ENCODE results near the gene MAPK12.
A peak's percentile ranks its signal among the peaks of the same experiment; 100 is the strongest.
"Not testable (repeated sequence)": the region's sequence is repeated elsewhere in the genome, so short reads cannot be mapped to it uniquely, and the experiment has no call there.

MAPK12 gene

DNA sequence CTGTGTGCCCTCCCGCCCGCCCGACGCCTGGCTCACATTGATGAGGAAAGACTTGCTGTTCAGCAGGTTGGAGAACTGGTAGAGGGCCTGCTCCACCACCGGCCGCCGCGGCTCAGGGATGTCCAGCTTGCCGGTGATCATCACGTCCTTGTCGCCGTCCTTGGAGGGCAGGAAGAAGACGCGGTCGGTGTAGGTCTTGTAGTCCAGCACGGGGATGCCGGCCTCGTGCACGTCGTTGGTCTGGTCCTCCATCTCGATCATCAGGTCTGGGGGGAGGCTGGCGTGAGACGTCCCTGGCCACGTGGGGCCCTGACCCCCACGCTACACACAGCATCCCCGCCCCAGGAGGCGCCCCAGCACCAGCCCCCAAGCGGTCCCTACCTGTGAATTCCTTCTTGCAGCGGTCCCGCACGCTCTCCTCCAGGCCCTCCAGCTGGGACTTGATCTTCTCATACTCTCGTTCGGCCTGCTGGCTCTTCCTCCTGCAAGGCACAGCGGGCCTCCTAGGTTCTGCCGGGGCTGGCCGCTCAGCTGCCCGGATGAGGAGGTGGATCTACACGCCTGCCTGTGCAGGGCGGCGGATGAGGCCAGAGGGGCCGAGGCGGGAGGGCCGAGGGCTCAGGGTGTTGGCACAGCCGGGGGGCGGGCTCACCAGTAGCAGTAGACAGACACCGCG is 19.4 kb upstream of the MAPK12 start:
- no peak for DNase-seq

DNA sequence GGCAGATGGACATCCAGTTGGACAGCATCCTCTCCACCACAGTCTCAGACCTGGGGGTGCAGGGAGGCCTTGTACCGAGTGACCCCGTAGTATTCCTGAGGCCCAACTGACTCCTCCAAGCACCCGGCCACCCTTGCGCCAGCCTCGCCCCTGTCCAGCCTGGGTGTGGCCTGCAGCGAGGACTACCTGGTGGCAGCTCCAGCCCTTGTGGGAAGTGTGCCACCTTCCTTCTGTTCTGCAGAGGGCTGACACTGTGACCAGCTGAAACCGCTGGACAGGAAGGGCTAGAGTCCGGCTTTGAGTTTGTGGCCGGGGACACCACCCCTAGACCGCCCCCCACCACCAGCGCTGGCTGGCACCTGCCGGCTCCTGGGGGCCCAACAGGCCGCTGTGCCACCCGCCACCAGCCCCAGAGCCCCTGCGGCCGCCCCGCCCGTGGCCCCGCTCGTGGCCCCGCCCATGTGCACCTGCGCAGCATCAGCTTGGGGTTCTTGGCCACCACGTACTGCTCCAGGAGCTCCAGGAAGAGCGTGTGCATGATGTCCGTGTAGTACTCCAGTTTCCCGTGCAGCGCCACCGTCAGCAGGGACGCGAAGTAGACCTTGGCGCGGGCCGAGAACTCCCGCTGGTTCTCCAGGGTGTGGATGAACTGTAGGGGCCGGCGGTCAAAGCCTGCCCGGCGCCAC is 18.7 kb upstream of the MAPK12 start:
- DNase-seq: no peak

DNA sequence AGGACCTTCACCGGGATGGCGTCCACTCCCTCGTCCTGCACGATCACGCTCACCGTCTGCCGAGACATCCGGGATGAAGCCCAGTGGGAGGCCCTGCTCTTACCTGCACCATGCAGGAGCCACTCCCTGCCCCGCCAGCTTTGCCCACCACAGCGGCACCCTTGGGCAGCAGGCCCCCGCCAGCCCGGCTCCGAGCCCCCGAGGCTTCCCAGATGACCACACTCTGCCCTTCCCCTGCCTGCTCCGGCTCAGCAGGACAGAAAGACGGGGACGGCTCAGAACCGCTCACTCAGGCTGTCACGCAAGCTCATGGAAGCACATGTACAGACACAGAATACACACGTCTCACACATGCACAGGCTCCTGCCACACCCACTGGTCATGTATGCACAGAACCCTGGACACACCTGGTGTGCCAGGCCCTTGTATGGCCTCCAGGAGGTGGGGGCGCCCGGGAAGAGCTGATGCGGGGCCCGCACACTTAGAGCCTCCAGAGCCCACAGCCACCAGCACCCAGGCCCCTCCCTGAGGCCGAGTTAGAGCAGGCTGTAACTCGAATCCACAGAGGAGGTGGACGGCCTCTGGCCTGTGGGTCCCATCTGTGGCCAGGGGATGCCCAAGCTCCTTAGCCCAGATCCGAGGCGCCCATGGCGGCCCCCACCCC is 17.6 kb upstream of the MAPK12 start:
- no peak for DNase-seq

DNA sequence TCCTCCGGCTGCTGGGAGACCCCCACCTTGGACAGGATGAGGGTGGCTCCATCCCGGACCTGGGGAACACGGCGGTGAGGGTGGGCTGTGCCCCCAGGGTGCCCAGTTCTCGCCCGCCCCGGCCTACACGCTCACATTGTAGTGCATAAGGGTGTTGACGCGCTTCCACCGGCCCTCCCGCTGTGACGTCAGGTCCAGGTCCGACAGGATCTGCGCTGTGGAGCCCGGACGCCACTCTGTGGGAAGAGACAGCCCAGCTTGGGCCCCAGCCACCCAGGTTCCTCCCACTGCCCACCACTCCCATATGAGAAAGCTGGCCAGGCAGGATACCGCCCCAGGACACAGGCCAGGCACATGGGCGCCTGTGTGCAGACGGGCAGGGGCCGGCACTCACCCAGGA is 17.0 kb upstream of the MAPK12 start:
- DNase-seq: no peak

DNA sequence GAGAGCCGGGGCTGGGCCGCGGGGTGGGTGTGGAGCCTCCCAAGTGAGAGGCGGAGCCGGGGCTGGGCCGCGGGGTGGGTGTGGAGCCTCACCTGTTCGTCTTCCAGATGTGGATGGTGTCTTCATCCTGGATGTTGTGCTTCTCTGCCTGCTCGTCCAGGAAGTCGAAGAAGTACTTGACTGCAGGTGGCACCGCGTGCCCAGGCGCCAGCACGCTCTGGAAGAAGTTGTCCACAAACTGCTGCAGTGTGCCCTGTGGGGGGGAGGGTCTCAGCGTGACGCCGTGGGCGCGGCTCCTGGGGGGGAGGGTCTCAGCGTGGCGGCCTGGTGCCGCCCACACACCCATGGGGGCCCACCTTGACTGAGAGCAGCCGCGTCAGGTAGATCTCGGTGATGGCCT is 16.3 kb upstream of the MAPK12 start:
- no peak for DNase-seq

DNA sequence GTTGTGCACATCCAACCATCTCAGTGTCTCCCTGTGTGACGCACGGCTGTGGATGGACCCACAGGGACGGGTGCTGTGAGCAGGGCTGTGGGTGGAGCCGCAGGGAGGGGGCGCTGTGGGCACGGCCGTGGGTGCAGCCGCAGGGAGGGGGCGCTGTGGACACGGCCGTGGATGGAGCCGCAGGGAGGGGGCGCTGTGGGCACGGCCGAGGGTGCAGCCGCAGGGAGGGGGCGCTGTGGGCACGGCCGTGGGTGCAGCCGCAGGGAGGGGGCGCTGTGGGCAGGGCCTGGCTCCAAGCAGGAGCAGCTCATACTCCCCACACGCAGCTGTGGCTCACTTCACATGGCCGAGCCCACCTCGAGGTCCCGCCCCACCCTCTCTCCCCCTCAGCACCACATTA is 14.7 kb upstream of the MAPK12 start:
- no peak for DNase-seq

DNA sequence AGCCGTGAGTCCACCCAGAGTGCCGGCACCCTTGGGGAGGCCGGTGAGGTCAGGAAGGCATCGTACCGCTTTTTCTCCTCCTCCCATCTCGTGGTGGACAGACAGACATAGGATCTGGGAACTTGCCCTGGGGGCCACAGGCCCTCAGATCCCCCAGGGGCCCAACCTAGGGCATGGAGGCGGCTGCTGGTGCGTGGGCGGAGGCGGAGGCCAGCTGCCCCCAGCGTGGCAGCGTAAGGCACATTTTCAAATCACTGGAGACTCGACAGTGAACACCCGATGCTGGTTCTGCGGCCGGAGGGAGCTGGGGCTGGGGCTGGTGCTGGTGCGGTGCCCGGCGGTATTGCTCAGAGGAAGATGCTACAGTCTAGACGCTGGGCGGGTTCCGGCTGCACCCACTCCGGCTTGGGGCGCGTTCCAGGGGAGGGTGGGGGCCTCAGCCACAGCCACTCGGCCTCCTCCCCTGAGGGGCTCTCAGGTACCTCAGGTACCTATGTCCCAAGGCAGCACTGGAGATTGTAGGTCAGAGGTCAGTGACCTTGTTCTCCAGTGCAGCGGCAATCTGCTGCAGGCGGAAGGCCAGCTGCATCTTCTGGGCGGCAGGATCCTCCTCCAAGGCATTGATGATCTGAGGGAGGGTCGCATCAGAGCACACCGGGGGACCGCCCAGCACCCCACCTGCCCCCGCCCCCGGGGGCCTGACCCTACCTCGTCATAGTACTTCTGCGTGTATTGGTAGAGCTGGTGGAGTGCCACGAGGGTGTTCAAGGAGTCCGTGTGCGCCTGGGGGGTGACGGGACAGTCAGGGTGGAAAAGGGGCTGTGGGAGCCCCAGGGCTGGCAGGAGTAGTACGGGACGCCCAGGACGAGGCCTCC is 13.9 kb upstream of the MAPK12 start:
- DNase-seq: no peak

DNA sequence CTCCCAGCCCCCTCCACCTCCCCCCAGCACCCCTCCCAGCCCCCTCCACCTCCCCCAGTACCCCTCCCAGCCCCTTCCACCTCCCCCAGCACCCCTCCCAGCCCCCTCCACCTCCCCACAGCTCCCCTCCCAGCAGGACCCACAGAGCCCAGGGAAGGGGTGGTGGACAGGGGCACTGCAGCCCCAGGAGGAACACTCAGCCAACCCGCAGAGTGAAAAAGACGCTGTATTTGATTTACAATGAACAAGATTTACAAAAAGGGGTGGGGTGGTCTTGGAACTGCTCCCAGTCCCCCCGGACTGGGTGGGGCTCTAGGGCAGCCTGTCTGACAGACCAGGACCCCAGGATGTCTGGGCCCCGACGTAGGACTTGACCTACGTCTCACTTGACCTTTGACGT is 13.3 kb upstream of the MAPK12 start:
- no peak for DNase-seq

DNA sequence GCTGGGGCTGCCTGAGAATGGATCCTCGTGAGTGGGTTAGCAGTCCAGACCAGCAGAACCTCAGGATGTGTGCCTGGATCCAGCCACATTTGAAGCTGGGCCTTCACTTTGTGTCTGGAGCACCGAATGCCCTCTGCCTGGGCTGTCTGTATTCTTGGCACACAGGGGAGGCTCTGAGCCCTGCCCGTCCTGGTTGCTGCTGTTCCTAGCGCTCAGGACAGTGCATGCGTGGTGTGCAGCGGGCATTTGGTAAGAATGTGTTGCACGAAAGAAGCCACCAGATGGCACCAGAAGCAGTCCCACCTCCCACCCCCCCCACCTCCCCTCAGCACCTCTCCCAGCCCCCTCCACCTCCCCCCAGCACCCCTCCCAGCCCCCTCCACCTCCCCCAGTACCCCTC is 12.8 kb upstream of the MAPK12 start:
- no peak for DNase-seq

DNA sequence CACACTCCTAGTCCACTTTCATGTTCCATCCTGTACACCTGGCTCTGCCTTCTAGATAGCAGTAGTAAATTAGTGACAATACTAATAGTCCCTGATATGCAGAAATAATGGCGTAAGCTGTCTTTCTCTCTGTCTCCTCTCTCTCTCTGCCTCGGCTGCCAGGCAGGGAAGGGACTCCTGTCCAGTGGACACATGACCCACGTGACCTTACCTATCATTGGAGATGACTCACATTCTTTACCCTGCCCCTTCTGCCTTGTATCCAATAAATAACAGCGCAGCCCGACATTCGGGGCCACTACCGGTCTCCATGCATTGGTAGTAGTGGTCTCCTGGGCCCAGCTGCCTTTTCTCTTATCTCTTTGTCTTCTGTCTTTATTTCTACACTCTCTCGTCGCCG is 12.3 kb upstream of the MAPK12 start:
- not testable (repeated sequence) for DNase-seq

DNA sequence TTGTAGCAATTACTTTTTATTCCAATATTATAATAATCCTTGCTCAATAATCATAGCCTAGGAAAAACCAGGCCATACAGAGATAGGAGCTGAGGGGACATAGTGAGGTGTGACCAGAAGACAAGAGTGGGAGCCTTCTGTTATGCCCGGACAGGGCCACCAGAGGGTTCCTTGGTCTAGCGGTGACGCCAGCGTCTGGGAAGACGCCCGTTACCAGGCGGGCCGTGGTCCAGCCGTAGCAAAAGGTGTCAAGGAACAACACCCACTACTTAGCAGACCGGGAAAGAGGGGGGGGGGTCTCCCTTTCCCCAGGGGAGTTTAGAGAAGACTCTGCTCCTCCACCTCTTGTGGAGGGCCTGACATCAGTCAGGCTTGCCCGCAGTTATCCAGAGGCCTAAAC is 11.9 kb upstream of the MAPK12 start:
- not testable (repeated sequence) for DNase-seq

DNA sequence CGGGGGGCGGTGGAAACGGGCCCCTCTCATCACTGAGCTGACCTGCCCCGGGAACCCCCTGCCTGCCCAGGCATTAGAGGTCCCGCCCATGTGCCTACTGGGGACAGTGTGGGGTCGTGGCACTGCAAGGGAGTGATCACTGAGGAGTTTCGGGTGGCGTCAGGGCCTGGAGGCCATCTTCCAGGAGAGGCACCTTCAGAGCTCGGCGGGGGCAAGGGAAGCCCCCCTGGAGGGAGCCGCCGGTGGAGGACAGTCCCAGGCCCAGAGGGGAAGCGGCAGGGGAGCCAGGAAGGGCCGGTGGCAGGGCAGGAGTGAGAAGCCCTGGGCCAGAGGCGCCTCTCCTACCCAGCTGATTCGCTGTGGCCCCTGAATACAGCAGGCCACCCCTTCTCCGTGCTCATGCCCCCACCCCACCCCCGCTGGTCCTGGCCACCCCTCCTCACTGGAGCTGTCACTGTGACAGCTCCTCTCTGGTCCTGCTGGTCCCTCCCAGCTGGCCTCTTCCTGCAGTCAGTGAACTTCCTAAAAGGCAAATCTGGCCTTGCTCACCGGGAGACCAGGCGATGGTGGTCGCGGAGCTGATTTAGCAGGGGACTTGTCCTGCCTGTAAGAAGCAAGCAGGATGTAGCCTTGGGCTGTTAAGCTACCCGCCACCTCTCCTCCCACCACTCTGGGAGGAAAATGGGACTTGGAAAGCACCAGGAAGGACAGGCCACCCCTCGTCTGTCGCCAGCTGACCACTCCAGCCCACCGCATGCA is 10.7 kb upstream of the MAPK12 start:
- no peak for DNase-seq

DNA sequence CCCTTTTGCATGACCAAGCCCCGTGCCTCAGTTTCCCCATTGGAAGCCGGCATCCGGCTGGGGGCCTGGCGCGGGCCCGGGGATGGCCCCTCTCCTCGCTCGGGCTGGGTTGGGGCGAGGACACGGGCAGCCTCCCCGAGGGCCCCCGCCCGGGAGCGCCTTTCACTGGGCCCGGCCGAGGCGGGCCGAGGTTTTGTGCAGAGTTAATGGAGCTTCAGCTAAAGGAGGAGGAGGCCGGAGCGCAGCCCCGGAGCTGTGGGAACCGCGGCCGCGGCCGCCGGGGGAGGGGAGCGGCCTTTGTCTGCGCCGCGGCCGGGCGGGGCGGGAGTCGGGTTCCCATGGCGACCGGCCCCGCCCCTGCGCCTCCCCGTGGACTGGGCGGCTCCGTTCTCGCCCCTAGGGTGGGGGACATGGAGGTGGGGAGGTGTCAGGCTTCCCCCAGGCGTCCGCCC is 10.1 kb upstream of the MAPK12 start:
- DNase-seq: peak; percentile 16

DNA sequence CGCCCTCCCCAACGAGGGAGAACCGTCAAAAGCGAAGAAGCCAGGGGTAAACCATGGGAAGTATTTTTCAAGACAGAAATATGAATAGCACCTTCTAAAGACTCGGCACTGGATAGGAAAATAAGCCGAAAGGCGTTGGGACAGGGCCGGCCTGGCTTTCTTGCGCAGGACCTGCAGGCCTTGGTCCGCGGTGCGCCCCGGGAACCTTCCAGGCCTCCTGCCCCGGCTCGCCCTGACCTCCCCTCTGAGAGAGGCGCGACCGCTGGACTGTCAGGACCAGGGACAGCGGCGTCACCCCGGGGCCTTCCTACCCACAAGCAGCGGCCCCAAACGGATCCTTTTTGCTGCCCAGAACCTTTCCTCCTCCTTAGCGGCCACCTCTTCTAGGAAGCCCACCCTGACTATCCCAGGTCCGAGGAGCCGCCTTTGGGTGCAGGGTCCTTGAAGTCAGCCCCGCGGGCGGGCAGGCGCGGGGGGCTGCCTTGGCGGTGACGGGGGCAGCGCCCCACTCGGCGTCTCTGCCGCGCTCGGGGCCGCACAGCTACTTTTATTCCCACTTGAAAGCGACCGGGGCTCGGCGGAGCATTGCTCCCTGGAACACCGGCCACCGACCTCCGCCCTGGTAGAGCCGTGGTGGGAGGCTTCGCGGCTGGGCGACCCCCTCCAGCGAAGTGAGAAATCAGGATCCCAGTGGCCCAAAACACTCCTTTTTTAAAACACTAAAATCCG is 9.3 kb upstream of the MAPK12 start:
- DNase-seq: no peak

DNA sequence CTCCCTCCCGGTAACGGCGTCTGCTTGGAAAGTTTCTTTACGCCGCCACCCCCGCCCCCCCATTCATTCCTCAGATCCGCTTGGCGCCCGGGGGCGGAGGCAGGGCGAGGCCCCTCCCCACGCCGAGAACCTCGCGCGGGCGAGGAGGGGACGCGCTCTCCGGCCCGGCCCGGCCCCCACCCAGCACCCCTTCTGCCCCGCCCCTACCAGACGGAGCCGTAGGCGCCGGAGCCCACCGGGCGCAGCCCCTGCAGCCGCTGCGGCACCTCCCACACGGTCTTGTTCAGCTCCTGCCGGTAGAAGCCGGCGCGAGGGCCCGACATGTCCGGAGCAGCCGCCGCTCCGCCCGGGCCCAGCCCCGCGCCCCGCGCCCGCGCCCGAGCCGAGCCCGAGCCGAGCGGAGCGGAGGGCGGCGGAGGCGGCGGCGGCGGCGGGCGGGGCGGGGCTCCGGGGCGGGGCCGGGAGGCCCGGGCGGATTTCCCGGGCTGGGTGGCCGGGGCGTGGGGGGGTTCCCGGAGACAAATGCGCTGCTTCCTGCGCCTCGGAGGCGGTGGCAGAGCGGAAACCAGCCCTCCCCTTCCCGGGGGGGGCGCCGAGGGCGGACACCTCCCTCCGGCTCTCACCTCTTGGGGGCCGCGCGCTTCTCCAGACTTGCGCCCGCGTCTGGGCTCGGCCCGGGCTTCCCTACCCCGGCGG is 8.6 kb upstream of the MAPK12 start, which contains the start of gene MAPK11:
MAPK11 (minus strand) TSS at position 411 of the 696 bp plus-strand sequence; CDS start at position 323, 88 bp downstream.
- DNase-seq: no peak

DNA sequence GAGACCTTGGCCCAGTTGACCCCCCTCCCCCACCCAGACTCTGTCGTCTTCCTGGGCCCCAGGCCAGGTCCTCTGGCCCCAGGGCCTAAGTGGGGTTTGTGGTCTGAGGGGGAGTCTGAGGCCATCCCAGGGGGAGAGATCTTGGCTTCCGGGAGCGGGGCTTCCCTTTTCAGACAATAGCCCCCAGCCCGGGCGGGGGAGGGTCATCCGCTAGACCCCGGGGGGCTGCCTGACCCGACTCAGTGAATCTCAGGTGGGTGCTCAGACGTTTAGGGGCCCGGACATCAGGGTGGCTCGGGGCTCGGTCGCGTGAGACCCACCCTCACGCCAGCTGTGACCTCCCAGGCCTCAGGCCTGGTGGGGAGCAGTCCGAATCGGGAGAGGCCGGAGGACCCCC is 8.1 kb upstream of the MAPK12 start:
- DNase-seq: no peak

DNA sequence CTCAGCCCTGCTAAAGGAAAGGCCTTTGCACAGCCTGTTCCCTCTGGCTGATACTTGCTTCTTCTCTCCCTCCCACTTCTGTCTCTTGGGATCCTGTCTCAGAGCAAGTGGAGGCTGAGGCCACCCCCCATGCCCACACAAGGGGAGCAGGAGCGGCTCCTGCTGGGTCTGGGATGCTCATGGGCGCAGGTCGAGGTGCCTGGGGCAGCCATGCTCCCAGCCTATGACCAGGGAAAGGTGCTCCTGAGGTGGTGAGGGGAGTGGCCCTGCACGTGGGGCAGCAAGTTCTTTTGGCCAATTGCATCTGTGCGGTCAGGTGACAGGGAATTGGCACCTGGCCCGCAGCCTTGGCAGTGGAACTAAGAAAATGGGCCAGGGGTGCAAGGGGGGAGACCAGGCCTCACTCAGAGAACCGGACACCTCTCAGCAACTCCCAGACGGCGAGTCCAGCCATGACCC is 7.2 kb upstream of the MAPK12 start:
- DNase-seq: no peak

DNA sequence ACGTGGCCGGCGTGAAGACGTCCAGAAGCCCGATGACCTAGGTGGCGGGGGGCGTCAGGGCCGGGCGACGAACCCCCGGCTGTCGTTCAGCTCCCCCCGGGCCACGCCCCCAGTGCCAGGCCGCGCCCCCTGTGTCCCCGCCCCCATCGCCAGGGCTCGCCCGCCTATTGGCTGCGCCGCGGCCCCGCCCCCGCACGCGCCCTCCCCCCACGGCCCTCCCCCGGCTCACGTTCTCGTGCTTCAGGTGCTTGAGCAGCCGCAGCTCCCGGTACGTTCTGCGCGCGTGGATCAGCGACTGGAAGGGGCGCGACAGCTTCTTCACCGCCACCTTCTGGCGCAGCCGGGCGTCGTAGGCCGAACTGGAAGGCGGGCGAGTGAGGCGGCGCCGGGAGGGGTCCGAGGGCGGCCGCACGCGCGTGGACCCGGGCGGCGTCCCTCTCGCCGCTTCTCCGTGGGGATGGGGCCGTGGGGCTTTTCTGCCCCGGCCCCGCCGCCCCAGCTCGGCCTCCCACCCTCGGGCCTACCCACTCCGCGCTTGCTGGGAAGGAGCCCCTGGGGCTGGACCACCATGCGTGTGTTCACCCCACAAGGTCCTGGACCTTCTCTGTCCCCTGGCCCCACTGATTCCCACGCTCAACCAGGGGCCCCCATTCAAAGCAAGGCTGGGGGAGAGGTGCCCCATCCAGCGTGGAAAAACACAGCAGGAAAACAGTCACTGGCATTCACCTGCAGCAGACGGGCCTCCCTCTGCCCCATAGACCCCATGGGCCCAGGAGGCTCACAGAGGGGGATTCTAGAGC is 6.3 kb upstream of the MAPK12 start:
- no peak for DNase-seq

DNA sequence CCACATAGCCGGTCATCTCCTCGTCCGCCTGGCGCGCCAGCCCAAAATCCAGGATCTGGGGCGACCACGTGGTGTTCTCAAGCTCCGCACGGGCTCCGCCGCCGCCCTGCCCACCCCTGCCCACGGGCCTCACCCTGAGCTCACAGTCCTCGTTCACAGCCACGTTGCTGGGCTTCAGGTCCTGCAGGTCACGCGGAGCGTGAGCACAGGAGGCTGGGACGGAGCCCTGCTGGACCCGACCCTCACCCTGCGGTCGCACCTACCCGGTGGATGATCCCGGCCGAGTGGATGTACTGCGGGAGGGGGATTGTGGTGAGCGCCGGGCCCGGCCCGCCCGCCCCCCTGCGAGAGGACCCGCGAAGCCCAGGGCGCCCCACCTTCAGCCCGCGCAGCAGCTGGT is 5.5 kb upstream of the MAPK12 start:
- DNase-seq: no peak

Measured in SHP77 treated with DMSO at 0.1 percent for 48 hours (cell line).